HUES64 (cell line): ENCODE results near the gene SARS1. TPM values are rescaled to one million over a fixed set of nuclear protein-coding genes. Genes with fewer than 3 reads are reported as not detected.
"Not testable (repeated sequence)": the region's sequence is repeated elsewhere in the genome, so short reads cannot be mapped to it uniquely, and the experiment has no call there.

Source experiments
- H3K27ac ChIP-seq: 2 replicates; pipeline ENCODE4 v1.7.0; 2013; ENCODE audit warnings: low read depth, low read length, inconsistent platforms
- H3K27me3 ChIP-seq: 2 replicates; pipeline ENCODE4 v1.6.1; 2013; ENCODE audit warnings: mild to moderate bottlenecking, low read length; ENCODE audit not compliant: insufficient read depth
- H3K36me3 ChIP-seq: 2 replicates; pipeline ENCODE4 v1.6.1; 2013; ENCODE audit warnings: mild to moderate bottlenecking, low read length; ENCODE audit not compliant: insufficient read depth
- H3K4me1 ChIP-seq: 2 replicates; pipeline ENCODE4 v1.6.1; 2013; ENCODE audit warnings: mild to moderate bottlenecking, low read length, moderate library complexity; ENCODE audit not compliant: insufficient read depth
- H3K4me3 ChIP-seq: 2 replicates; pipeline ENCODE4 v1.5.1; 2013; ENCODE audit warnings: mild to moderate bottlenecking, low read length, moderate library complexity
- H3K9ac ChIP-seq: 2 replicates; pipeline ENCODE4 v1.6.1; 2013; ENCODE audit warnings: mild to moderate bottlenecking, low read depth, low read length
- H3K9me3 ChIP-seq: 2 replicates; pipeline ENCODE4 v1.6.1; 2013; ENCODE audit warnings: low read depth, low read length; ENCODE audit not compliant: insufficient read depth
- WGBS: fragments of 150-250, 120-280 bp; methylation state at CpG from one replicate; pipeline ENCODE4 v1.1.7; 2013; ENCODE audit warnings: missing lambda C conversion rate; 5-methylcytosine and 5-hydroxymethylcytosine counted together
- polyA plus RNA-seq, 2 experiments: library from polyadenylated mRNA; stranded (reverse); fragments of 50-300 nt; gene quantifications; one replicate each; pipeline ENCODE4 v1.2.3, GENCODE V29; 2013

The SARS1 gene
- 88.7 TPM for polyA plus RNA-seq (2013, experiment 1 of 2)
- polyA plus RNA-seq (2013, experiment 2 of 2): 99.5 TPM

- no peaks in the 10 kb centered on the region for H3K9me3 ChIP-seq
- peak within 1 kb of the TSS; percentile 100 for H3K4me3 ChIP-seq
- WGBS: under 1% methylated on average over 64 of the region's 64 CpGs
- peaks cover 7% of the 10 kb centered on the region; the same call in 1 of the 2 replicates for H3K36me3 ChIP-seq
- peaks cover 12% of the 10 kb centered on the region for H3K4me1 ChIP-seq
- H3K9ac ChIP-seq: peak within 1 kb of the TSS; percentile 88
- no peaks in the 10 kb centered on the region for H3K27me3 ChIP-seq
- peak within 1 kb of the TSS; percentile 71; the same call in 1 of the 2 replicates for H3K27ac ChIP-seq
Measured at GRCh38 chr1:109213824-109214693, at the start of gene SARS1. SARS1 (plus strand) TSS chr1:109213918; CDS start chr1:109213993, 75 bp downstream.

- no peak overlapping the region for H3K9ac ChIP-seq
- no peaks in the 10 kb centered on the region for H3K9me3 ChIP-seq
- no peaks in the 10 kb centered on the region for H3K27me3 ChIP-seq
- H3K36me3 ChIP-seq: no peaks in the 10 kb centered on the region
- H3K4me3 ChIP-seq: no peak overlapping the region
- H3K27ac ChIP-seq: no peak overlapping the region
- WGBS: 93% methylated on average over 8 of the region's 8 CpGs
- peaks cover 12% of the 10 kb centered on the region for H3K4me1 ChIP-seq
Measured at GRCh38 chr1:109164538-109164937, 49.2 kb upstream of the SARS1 start.

- Histone ChIP-seq H3K27me3 (no peaks in the 10 kb centered on the region), H3K4me1 (peaks cover 12% of the 10 kb centered on the region), H3K4me3 (no peak overlapping the region), H3K27ac (no peak overlapping the region), H3K9ac (no peak overlapping the region), H3K36me3 (no peaks in the 10 kb centered on the region), H3K9me3 (no peaks in the 10 kb centered on the region)
- WGBS: 87% methylated on average over 7 of the region's 7 CpGs
Measured at GRCh38 chr1:109167001-109167506, 46.7 kb upstream of the SARS1 start.

GRCh38 chr1:109170035-109170764 is 43.5 kb upstream of the SARS1 start:
- WGBS: 94% methylated on average over 6 of the region's 7 CpGs
- H3K27me3 ChIP-seq: no peaks in the 10 kb centered on the region
- H3K36me3 ChIP-seq: no peaks in the 10 kb centered on the region
- H3K9me3 ChIP-seq: no peaks in the 10 kb centered on the region
- H3K9ac ChIP-seq: no peak overlapping the region
- H3K27ac ChIP-seq: no peak overlapping the region
- H3K4me1 ChIP-seq: peaks cover 12% of the 10 kb centered on the region
- no peak overlapping the region for H3K4me3 ChIP-seq

- Histone ChIP-seq H3K4me1 (peaks cover 7% of the 10 kb centered on the region), H3K9me3 (no peaks in the 10 kb centered on the region), H3K27ac (no peak overlapping the region), H3K9ac (no peak overlapping the region), H3K4me3 (no peak overlapping the region), H3K27me3 (no peaks in the 10 kb centered on the region), H3K36me3 (no peaks in the 10 kb centered on the region)
- 94% methylated on average over 10 of the region's 10 CpGs for WGBS
Measured at GRCh38 chr1:109171646-109172045, 42.1 kb upstream of the SARS1 start.

DNA sequence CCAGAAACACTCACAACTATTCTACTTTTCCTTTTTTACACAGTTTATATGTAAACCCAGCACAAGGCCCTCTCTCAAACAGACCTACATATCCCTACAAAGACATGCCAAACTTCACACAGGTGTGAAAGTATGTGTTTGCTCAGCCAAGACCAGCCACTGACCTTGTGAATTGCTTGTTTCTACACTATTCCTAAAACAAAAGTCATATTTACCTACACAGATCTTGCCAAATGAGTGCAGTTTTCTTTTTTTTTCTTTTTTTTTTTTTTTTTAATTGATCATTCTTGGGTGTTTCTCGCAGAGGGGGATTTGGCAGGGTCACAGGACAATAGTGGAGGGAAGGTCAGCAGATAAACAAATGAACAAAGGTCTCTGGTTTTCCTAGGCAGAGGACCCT is 37.4 kb upstream of the SARS1 start:
- not testable (repeated sequence) for H3K4me3 ChIP-seq, H3K27me3 ChIP-seq, H3K36me3 ChIP-seq, H3K9ac ChIP-seq, H3K9me3 ChIP-seq, H3K27ac ChIP-seq, H3K4me1 ChIP-seq
- WGBS: no CpG with 5 or more reads among the region's 1 CpG

DNA sequence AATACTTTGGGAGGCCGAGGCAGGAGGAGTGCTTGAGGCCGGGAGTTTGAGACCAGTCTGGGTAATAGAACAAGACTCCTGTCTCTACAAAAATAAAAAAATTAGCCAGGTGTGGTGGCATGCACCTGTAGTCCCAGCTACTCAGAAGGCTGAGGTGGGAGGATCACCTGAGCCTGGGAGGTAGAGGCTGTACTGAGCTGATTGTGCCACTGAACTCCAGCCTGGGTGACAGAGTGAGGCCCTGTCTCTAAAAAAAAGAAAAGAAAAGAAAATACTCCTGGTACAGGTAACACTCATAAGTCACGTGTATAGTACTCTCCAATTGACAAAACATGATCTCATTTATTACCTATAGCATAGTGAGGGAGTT is 33.0 kb upstream of the SARS1 start:
- WGBS: 100% methylated on average over 2 of the region's 3 CpGs
- not testable (repeated sequence) for H3K4me1 ChIP-seq, H3K27ac ChIP-seq, H3K9ac ChIP-seq, H3K4me3 ChIP-seq, H3K9me3 ChIP-seq, H3K27me3 ChIP-seq, H3K36me3 ChIP-seq

DNA sequence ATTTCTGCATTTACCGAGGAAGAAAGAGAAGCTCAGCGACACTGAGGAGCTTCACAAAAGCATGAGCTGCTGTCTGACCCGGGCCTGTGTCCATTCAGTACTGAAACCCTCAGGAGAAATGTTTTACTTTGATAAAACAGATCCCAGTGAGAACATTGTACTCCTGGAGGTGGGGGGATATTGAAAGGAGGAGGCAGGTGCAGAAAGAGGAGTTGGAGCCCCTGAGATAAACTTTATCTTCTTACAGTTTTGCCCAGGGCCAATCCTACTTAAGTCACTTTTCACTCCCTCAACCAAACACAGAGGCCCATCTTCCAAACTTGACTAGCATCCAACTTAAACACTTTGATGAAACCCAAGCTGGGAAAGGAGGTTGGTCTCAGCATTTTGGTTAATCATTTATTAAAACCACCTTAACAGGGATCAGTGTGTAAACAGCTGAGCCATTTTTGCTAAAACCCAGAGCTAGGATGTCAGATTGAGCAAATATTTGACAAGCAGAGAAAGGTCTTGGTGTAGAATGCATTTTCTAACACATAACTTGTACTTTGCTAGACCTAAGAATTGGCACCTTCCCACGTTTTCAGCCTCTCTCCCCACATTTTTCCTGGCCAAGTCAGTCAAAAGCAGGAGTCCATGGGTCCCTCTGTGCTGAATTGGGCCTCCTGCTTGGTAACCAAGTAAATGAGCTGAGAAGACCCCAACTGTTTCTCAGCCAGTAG is 32.5 kb upstream of the SARS1 start:
- H3K36me3 ChIP-seq: no peaks in the 10 kb centered on the region
- no peaks in the 10 kb centered on the region for H3K27me3 ChIP-seq
- no peak overlapping the region for H3K4me3 ChIP-seq
- 46% methylated on average over 4 of the region's 4 CpGs for WGBS
- no peak overlapping the region for H3K9ac ChIP-seq
- H3K27ac ChIP-seq: no peak overlapping the region
- H3K9me3 ChIP-seq: no peaks in the 10 kb centered on the region
- 0 out of 2 replicates have a peak, but pooled peaks cover 4% of the 10 kb centered on the region for H3K4me1 ChIP-seq

GRCh38 chr1:109181807-109182163 is 31.9 kb upstream of the SARS1 start:
- WGBS: 67% methylated on average over 4 of the region's 4 CpGs
- no peak overlapping the region for H3K27ac ChIP-seq
- no peak overlapping the region for H3K4me3 ChIP-seq
- H3K9ac ChIP-seq: no peak overlapping the region
- H3K27me3 ChIP-seq: no peaks in the 10 kb centered on the region
- no peaks in the 10 kb centered on the region for H3K9me3 ChIP-seq
- 0 out of 2 replicates have a peak, but pooled peaks cover 6% of the 10 kb centered on the region for H3K4me1 ChIP-seq
- H3K36me3 ChIP-seq: no peaks in the 10 kb centered on the region

DNA sequence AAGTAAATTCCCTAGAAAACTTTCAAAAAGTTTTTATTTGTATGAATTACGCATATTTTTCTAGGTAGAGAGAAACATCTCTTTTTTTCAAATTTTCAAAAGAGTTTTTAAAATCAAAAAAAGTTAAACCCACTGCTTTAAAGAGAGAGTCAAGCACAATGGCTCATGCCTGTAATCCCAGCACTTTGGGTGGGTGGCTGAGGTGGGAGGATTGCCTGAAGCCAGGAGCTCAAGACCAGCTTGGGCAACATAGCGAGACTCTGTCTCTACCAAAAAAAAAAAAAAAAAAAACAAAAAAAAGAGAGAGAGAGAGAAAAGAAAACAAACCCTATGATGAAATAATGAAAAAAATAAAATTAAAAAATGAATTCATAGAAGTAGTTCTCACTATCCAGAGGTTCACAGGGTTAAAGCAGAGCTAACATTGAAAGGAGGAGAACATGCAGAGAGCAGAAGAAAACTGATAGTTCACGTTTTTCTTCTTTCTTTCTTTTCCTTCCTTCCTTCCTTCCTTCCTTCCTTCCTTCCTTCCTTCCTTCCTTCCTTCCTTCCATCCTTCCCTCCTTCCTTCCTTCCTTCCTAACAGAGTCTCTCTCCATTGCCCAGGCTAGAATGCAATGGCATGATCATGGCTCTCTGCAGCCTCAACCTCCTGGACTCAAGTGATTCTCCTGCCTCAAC is 30.5 kb upstream of the SARS1 start:
- Histone ChIP-seq H3K4me1 (0 out of 2 replicates have a peak, but pooled peaks cover 6% of the 10 kb centered on the region), H3K27ac (no peak overlapping the region)
- 40% methylated on average over 1 of the region's 3 CpGs for WGBS

More for the DNA sequence above, 30.5 kb upstream of the SARS1 start:
- H3K27me3 ChIP-seq: no peaks in the 10 kb centered on the region
- no peak overlapping the region for H3K4me3 ChIP-seq
- H3K9ac ChIP-seq: no peak overlapping the region
- H3K9me3 ChIP-seq: no peaks in the 10 kb centered on the region
- H3K36me3 ChIP-seq: no peaks in the 10 kb centered on the region
